ENCODE results near the gene RETSAT.

Gene RETSAT

GRCh38 chr2:85303780-85304531 lies 50.4 kb downstream of the RETSAT start:
- no peak for FAIRE-seq

- FAIRE-seq, result no peak
Observed at GRCh38 chr2:85302121-85302520, 52.2 kb downstream of the RETSAT start.

All from islet of Langerhans (tissue), 1 donor.